Ishikawa (cell line): Measurements from ENCODE around the gene IRAK1.

ENCODE experiments used
- CEBPB ChIP-seq: IDR thresholded peaks from 2 replicates; pipeline ENCODE4 v1.6.1; 2012
- CREB1 ChIP-seq: IDR thresholded peaks from 2 replicates; pipeline ENCODE4 v1.6.1; 2012; ENCODE audit warnings: low read depth
- EGR1 ChIP-seq: IDR thresholded peaks from 2 replicates; pipeline ENCODE4 v1.6.1; 2012
- EP300 ChIP-seq: IDR thresholded peaks from 2 replicates; pipeline ENCODE4 v1.6.1; 2012; ENCODE audit warnings: borderline replicate concordance
- FOXM1 ChIP-seq: IDR thresholded peaks from 2 replicates; pipeline ENCODE4 v1.6.1; 2012; ENCODE audit warnings: low read depth, borderline replicate concordance
- NFIC ChIP-seq: IDR thresholded peaks from 2 replicates; pipeline ENCODE4 v1.6.1; 2012
- RAD21 ChIP-seq: IDR thresholded peaks from 2 replicates; pipeline ENCODE4 v1.6.1; 2012; ENCODE audit warnings: low read depth
- TAF1 ChIP-seq: IDR thresholded peaks from 2 replicates; pipeline ENCODE4 v1.6.1; 2012; ENCODE audit warnings: low read depth, mild to moderate bottlenecking
- TCF12 ChIP-seq: IDR thresholded peaks from 2 replicates; pipeline ENCODE4 v1.6.1; 2012; ENCODE audit warnings: low read depth
- TEAD4 ChIP-seq: IDR thresholded peaks from 2 replicates; pipeline ENCODE4 v1.6.1; 2012
- YY1 ChIP-seq: IDR thresholded peaks from 2 replicates; pipeline ENCODE4 v1.6.1; 2012; ENCODE audit warnings: low read depth
- ZBTB7A ChIP-seq: IDR thresholded peaks from 2 replicates; pipeline ENCODE4 v1.6.1; 2012; ENCODE audit warnings: low read depth
- TF ChIP-seq, protein P1 (sequence below): IDR thresholded peaks from 2 replicates; pipeline ENCODE4 v1.6.1; 2012
- TF ChIP-seq, protein P2 (sequence below): IDR thresholded peaks from 2 replicates; pipeline ENCODE4 v1.6.1; 2012; ENCODE audit warnings: low read depth, mild to moderate bottlenecking
- TF ChIP-seq, protein P3 (sequence below): IDR thresholded peaks from 2 replicates; pipeline ENCODE4 v1.6.1; 2012

Gene IRAK1

DNA sequence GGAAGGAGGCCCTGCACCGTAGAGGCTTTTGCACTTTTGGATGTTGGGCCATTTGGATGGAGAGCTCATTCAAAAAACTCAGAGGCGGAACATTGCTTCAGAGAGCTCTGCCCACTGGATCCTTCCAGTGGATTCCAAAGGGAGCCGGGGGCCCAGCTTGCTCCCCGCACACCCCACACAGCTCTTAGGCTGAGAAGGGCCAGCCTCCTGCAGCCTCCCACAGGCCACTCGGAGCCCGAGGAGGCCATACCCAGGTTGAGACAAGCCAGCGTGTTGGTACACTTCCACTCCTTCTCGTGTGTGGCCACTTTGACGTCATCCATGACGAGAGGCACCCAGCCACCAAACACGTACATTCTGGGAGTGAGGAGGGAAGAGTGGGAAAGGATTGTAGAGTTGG, 58.4 kb downstream of the IRAK1 start:
- no peak for TF ChIP-seq EGR1
- no peak for TF ChIP-seq FOXM1
- TF ChIP-seq TCF12: no peak
- no peak for TF ChIP-seq TAF1
- TF ChIP-seq EP300: no peak
- TF ChIP-seq NFIC: no peak
- TF ChIP-seq CEBPB: no peak
- TF ChIP-seq, protein P1, sequence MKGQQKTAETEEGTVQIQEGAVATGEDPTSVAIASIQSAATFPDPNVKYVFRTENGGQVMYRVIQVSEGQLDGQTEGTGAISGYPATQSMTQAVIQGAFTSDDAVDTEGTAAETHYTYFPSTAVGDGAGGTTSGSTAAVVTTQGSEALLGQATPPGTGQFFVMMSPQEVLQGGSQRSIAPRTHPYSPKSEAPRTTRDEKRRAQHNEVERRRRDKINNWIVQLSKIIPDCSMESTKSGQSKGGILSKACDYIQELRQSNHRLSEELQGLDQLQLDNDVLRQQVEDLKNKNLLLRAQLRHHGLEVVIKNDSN: no peak
- no peak for TF ChIP-seq RAD21
- TF ChIP-seq, protein P2, sequence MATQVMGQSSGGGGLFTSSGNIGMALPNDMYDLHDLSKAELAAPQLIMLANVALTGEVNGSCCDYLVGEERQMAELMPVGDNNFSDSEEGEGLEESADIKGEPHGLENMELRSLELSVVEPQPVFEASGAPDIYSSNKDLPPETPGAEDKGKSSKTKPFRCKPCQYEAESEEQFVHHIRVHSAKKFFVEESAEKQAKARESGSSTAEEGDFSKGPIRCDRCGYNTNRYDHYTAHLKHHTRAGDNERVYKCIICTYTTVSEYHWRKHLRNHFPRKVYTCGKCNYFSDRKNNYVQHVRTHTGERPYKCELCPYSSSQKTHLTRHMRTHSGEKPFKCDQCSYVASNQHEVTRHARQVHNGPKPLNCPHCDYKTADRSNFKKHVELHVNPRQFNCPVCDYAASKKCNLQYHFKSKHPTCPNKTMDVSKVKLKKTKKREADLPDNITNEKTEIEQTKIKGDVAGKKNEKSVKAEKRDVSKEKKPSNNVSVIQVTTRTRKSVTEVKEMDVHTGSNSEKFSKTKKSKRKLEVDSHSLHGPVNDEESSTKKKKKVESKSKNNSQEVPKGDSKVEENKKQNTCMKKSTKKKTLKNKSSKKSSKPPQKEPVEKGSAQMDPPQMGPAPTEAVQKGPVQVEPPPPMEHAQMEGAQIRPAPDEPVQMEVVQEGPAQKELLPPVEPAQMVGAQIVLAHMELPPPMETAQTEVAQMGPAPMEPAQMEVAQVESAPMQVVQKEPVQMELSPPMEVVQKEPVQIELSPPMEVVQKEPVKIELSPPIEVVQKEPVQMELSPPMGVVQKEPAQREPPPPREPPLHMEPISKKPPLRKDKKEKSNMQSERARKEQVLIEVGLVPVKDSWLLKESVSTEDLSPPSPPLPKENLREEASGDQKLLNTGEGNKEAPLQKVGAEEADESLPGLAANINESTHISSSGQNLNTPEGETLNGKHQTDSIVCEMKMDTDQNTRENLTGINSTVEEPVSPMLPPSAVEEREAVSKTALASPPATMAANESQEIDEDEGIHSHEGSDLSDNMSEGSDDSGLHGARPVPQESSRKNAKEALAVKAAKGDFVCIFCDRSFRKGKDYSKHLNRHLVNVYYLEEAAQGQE: no peak
- no peak for TF ChIP-seq CREB1
- TF ChIP-seq, protein P3, sequence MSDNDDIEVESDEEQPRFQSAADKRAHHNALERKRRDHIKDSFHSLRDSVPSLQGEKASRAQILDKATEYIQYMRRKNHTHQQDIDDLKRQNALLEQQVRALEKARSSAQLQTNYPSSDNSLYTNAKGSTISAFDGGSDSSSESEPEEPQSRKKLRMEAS: no peak
- no peak for TF ChIP-seq YY1
- TF ChIP-seq TEAD4: no peak
- no peak for TF ChIP-seq ZBTB7A

DNA sequence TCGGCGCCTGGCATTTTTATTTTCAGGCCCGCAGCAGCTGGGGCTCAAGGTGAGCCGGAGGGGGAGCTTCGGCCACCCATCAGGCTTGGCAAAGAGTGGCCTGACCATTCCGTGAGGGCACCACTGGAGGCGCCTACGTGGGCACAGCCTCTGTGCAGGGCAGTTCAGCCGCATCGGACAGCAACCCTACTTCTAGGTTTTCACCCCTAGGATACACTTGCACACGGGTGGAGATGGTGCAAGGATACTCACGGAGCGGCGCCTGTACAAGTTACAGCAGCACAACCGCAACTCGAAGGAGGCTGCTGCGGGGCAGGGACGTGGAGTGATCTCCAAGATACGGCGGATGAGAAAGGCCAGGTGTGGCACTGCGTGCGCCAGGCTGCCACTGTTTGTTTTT, 58.9 kb downstream of the IRAK1 start:
- TF ChIP-seq NFIC (no peak), YY1 (no peak), TCF12 (no peak), CEBPB (no peak), TEAD4 (no peak), EP300 (no peak), FOXM1 (no peak)
- TF ChIP-seq, protein P3: no peak
- TF ChIP-seq, protein P2: no peak
